Stomach (tissue), 9 donors: Measurements from ENCODE around the gene TSHZ2. TPM values are rescaled to one million over a fixed set of nuclear protein-coding genes. Genes with fewer than 3 reads are reported as not detected.

Source experiments
- DNase-seq, 2 donors: peaks; one replicate each; pipeline versions ENCODE4 v3.0.0 to v3.0.0-alpha.2; 2013 to 2019
- H3K27ac ChIP-seq, 5 donors: fragments of 200-600 bp in 4 of 5; sonication (generic) in 4 of 5; one replicate each; pipeline ENCODE4 v1.5.1; 2013 to 2019; ENCODE audit warnings: mild to moderate bottlenecking in 1 of 5, moderate library complexity in 1 of 5
- H3K27me3 ChIP-seq, 3 donors: fragments of 200-600 bp; sonication (generic); one replicate each; pipeline ENCODE4 v1.5.1; 2017 to 2019; ENCODE audit warnings: mixed run types in 1 of 3
- H3K36me3 ChIP-seq, 4 donors: fragments of 200-600 bp; sonication (generic); 1 replicate in 3 of 4; 2 replicates in 1 of 4; pipeline ENCODE4 v1.5.1; 2016 to 2019
- H3K4me1 ChIP-seq, 4 donors: fragments of 200-600 bp; sonication (generic); one replicate each; pipeline ENCODE4 v1.5.1; 2016 to 2019
- H3K4me3 ChIP-seq, 4 donors: fragments of 200-600 bp; sonication (generic) in 3 of 4; one replicate each; pipeline ENCODE4 v1.5.1; 2016 to 2019; ENCODE audit warnings: mild to moderate bottlenecking in 1 of 4
- H3K9me3 ChIP-seq, 4 donors: fragments of 200-600 bp; sonication (generic); one replicate each; pipeline ENCODE4 v1.5.1; 2016 to 2019
- CTCF ChIP-seq, 7 experiments: fragments of 450-650 bp in 4 of 7; fragments of 200-600 bp in 3 of 7; sonication (generic) in 3 of 7; IDR thresholded peaks; one replicate each; pipeline ENCODE4 v1.5.1; 2016 to 2019; ENCODE audit warnings: antibody characterized with exemption in 7 of 7, control low read depth in 2 of 7, mild to moderate bottlenecking in 1 of 7
- EP300 ChIP-seq: sonication (generic); formaldehyde crosslinking; IDR thresholded peaks from one replicate; pipeline ENCODE4 v1.6.1; 2017; ENCODE audit warnings: antibody characterized with exemption
- POLR2A ChIP-seq, 4 donors: fragments of 450-650 bp; IDR thresholded peaks; one replicate each; pipeline ENCODE4 v1.6.1; 2016; ENCODE audit warnings: antibody characterized with exemption in 4 of 4, control low read depth in 2 of 4, mild to moderate bottlenecking in 1 of 4, moderate library complexity in 1 of 4
- POLR2AphosphoS5 ChIP-seq, 3 donors: sonication (generic); formaldehyde crosslinking; IDR thresholded peaks; one replicate each; pipeline ENCODE4 v1.6.1; 2016; ENCODE audit warnings: antibody characterized with exemption in 3 of 3
- WGBS, 5 donors: extraction: QIAGEN DNeasy Blood & Tissue Kit in 3 of 5; methylation state at CpG; one replicate each; pipeline versions ENCODE4 v1.1.5 to v1.1.7; 2013 to 2018; 5-methylcytosine and 5-hydroxymethylcytosine counted together
- intact Hi-C: fragments of 100-400 bp; cut with DNase I; formaldehyde crosslinking; loops from one replicate; pipeline ENCODE4 v1.15.1; 2023; ENCODE audit warnings: low total_unique reads
- polyA plus RNA-seq, 3 donors: library from polyadenylated mRNA; stranded (reverse); fragments of 200-250 nt; gene quantifications; one replicate each; pipeline ENCODE4 v1.2.3, GENCODE V29; 2013
- total RNA-seq, 5 donors: library from RNA; depleted of rRNA; stranded (reverse); fragments of >200 nt; gene quantifications; one replicate each; pipeline versions ENCODE4 v1.1.0 to v1.2.3, GENCODE V29; 2014 to 2016
- donor health status: healthy with polysubstance abuse.
- donor health status: Bipolar disorder and iron deficiency.
- donor health status: healthy.

The TSHZ2 gene
- total and polyA plus RNA-seq, 8 donors: 2.9 to 20.5 (median 5.8) TPM

DNA sequence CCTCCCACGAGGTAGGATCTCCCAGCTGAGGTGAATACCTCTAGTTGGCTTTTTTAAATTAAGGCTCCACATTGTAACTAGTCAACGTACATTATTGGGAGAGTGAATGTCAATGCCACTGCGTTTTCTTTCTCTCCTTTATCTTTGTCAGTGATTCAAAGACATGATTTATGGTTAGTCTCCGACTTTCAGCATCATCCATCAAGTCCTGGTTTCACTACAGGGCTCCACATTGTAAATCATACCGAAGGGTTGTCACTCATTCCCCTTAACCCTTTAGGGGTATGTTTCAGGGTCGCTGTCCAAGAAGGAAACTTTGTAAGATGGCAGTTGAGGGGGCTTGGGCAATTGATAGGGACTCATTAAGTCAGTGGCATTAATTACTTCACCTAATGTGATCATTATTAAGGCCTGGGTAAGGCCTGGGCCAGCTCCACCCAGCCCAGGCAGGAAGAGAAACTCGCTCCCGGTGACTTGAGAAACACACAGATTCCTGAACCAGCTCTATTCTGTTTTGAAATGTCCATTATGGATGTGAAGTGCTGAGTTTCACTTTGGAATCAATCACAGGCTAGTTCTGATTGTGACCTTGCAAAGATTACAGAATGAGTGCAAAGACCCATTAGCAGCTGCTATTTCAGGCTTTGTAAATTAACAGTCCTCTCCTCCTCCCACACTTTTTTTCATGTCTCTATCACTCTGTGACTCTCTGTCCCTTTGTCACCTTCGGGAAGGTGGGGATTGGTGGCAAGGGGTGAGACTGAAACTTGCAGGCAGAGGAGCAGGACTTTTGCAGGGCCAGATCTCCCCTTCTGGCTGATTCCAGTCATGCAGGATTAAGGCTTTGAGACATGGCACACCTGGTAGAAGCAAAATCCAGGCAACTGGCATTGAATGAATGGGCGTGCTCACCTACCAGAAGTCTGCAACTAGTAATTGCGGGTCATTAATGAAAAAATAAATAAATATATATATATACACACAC is 222.4 kb downstream of the TSHZ2 start:
- 50 to 66% (median 62%) methylated on average over 10 to 11 of the region's 11 CpGs for WGBS, 5 donors
- intact Hi-C loops: no loop called here

GRCh38 chr20:53195876-53196610 is 223.9 kb downstream of the TSHZ2 start:
- Histone ChIP-seq H3K27ac (no peak overlapping the region), H3K36me3 (no peaks in the 10 kb centered on the region), H3K27me3 (no peaks in the 10 kb centered on the region), H3K4me3 (no peak overlapping the region), H3K9me3 (no peaks in the 10 kb centered on the region), H3K4me1 (no peaks in the 10 kb centered on the region)
- DNase-seq: no peak
- TF ChIP-seq EP300: no peak
- no peak for TF ChIP-seq CTCF (IDR thresholded peaks at IDR 0.05)
- no peak for TF ChIP-seq POLR2AphosphoS5 (IDR thresholded peaks at IDR 0.05)
- TF ChIP-seq POLR2A (IDR thresholded peaks at IDR 0.05): no peak
- intact Hi-C loops: no loop called here
- 78 to 81% (median 79%) methylated on average over 16 of the region's 16 CpGs for WGBS, 5 donors

More for the DNA sequence above, 222.4 kb downstream of the TSHZ2 start:
- Histone ChIP-seq H3K27ac (no peak overlapping the region), H3K4me1 (no peaks in the 10 kb centered on the region), H3K4me3 (no peak overlapping the region), H3K27me3 (no peaks in the 10 kb centered on the region), H3K36me3 (no peaks in the 10 kb centered on the region), H3K9me3 (no peaks in the 10 kb centered on the region)
- no peak for DNase-seq
- no peak for TF ChIP-seq POLR2AphosphoS5 (IDR thresholded peaks at IDR 0.05)
- TF ChIP-seq POLR2A (IDR thresholded peaks at IDR 0.05): no peak
- TF ChIP-seq EP300: no peak
- no peak for TF ChIP-seq CTCF (IDR thresholded peaks at IDR 0.05)

- intact Hi-C loops: no loop called here
- Histone ChIP-seq H3K27me3 (no peaks in the 10 kb centered on the region), H3K4me3 (no peak overlapping the region), H3K4me1 (no peaks in the 10 kb centered on the region), H3K9me3 (no peaks in the 10 kb centered on the region), H3K27ac (no peak overlapping the region), H3K36me3 (no peaks in the 10 kb centered on the region)
- DNase-seq: no peak
- WGBS, 5 donors: 87 to 95% (median 93%) methylated on average over 5 to 6 of the region's 6 CpGs
- TF ChIP-seq EP300: no peak
- TF ChIP-seq POLR2AphosphoS5 (IDR thresholded peaks at IDR 0.05): no peak
- no peak for TF ChIP-seq CTCF (IDR thresholded peaks at IDR 0.05)
- TF ChIP-seq POLR2A (IDR thresholded peaks at IDR 0.05): no peak
Observed at GRCh38 chr20:53201588-53201987, 229.4 kb downstream of the TSHZ2 start.

GRCh38 chr20:53202777-53203176 is 230.6 kb downstream of the TSHZ2 start:
- H3K27me3 ChIP-seq: no peaks in the 10 kb centered on the region
- TF ChIP-seq EP300 (no peak), POLR2AphosphoS5 (IDR thresholded peaks at IDR 0.05) (no peak), POLR2A (IDR thresholded peaks at IDR 0.05) (no peak), CTCF (IDR thresholded peaks at IDR 0.05) (no peak)
- H3K27ac ChIP-seq: no peak overlapping the region
- H3K4me1 ChIP-seq: no peaks in the 10 kb centered on the region
- 54 to 67% (median 60%) methylated on average over 3 of the region's 3 CpGs for WGBS, 5 donors
- intact Hi-C loops: no loop called here
- H3K36me3 ChIP-seq: no peaks in the 10 kb centered on the region
- no peaks in the 10 kb centered on the region for H3K9me3 ChIP-seq
- DNase-seq: no peak
- no peak overlapping the region for H3K4me3 ChIP-seq
